Natural killer cell (primary cell): ENCODE data around the gene NUDT3. TPM values are rescaled to one million over a fixed set of nuclear protein-coding genes. Genes with fewer than 3 reads are reported as not detected.
A peak's percentile ranks its signal among the peaks of the same experiment; 100 is the strongest.

Experiments used
- ATAC-seq, 3 donors: fragments of 150-1000 bp in 2 of 3; fragments of 200-7000 bp in 1 of 3; cut with Tn5 transposase; 1 replicate in 1 of 3; 2 replicates in 2 of 3; pipeline ENCODE4 v1.10.0; 2021; ENCODE audit warnings: mild to moderate bottlenecking in 2 of 3, moderate library complexity in 2 of 3
- DNase-seq, 2 donors: peaks; one replicate each; pipeline versions ENCODE4 v3.0.0 to v3.0.0-alpha.2; 2013 to 2021; ENCODE audit warnings: mixed read lengths in 1 of 2
- H3K27ac ChIP-seq: one replicate; pipeline ENCODE4 v1.5.1; 2013; ENCODE audit warnings: mild to moderate bottlenecking, low read length
- H3K27me3 ChIP-seq: one replicate; pipeline ENCODE4 v1.6.1; 2013; ENCODE audit warnings: low read length; ENCODE audit not compliant: control insufficient read depth, insufficient read depth
- H3K36me3 ChIP-seq: one replicate; pipeline ENCODE4 v1.6.1; 2013; ENCODE audit warnings: low read length; ENCODE audit not compliant: control insufficient read depth, insufficient read depth
- H3K4me1 ChIP-seq: one replicate; pipeline ENCODE4 v1.6.1; 2013; ENCODE audit warnings: low read length; ENCODE audit not compliant: control insufficient read depth, insufficient read depth
- H3K4me3 ChIP-seq: one replicate; pipeline ENCODE4 v1.5.1; 2013; ENCODE audit warnings: low read length
- H3K9me3 ChIP-seq: one replicate; pipeline ENCODE4 v1.6.1; 2013; ENCODE audit warnings: low read length; ENCODE audit not compliant: control insufficient read depth, insufficient read depth
- H3K27ac Mint-ChIP-seq, 2 donors: one replicate each; pipeline ENCODE4 v1.8.0; 2022; ENCODE audit warnings: mild to moderate bottlenecking in 2 of 2, mixed read lengths in 2 of 2, moderate library complexity in 1 of 2
- H3K27me3 Mint-ChIP-seq, 2 donors: one replicate each; pipeline ENCODE4 v1.8.0; 2022; ENCODE audit warnings: low read depth in 2 of 2, mixed read lengths in 2 of 2
- H3K36me3 Mint-ChIP-seq: one replicate; pipeline ENCODE4 v1.8.0; 2022; ENCODE audit warnings: mixed read lengths
- H3K4me1 Mint-ChIP-seq, 2 donors: one replicate each; pipeline ENCODE4 v1.8.0; 2022; ENCODE audit warnings: mixed read lengths in 2 of 2
- H3K4me3 Mint-ChIP-seq: one replicate; pipeline ENCODE4 v1.8.0; 2022; ENCODE audit warnings: mild to moderate bottlenecking, moderate library complexity, mixed read lengths
- H3K9me3 Mint-ChIP-seq, 2 donors: one replicate each; pipeline ENCODE4 v1.8.0; 2022; ENCODE audit warnings: mixed read lengths in 2 of 2
- CTCF ChIP-seq: fragments of 200-600 bp; IDR thresholded peaks from one replicate; pipeline ENCODE4 v1.8.0; 2022; ENCODE audit warnings: antibody characterized with exemption
- WGBS: methylation state at CpG from one replicate; pipeline ENCODE4 v1.1.7; 2013; ENCODE audit warnings: missing lambda C conversion rate; ENCODE audit not compliant: insufficient coverage; 5-methylcytosine and 5-hydroxymethylcytosine counted together
- intact Hi-C: fragments of 100-400 bp; cut with micrococcal nuclease; formaldehyde crosslinking; loops from one replicate; pipeline ENCODE4 v1.14.2; 2022
- total RNA-seq, 4 donors: library from RNA; stranded (reverse); fragments of 120-200 nt in 1 of 4; gene quantifications; one replicate each; pipeline versions ENCODE4 v1.2.3 to v1.2.4, GENCODE V29; 2013 to 2022

Gene NUDT3
- total RNA-seq, 3 donors from 2014 or later (not counting 1 experiment from before 2014, with no cell fraction given): 22.0 to 26.3 (median 26.1) TPM

- peaks cover 51% of the 10 kb centered on the region for H3K36me3 ChIP-seq
- DNase-seq (no peak), ATAC-seq (no peak)
- Mint-ChIP-seq H3K27ac (no peak overlapping the region), H3K27me3 (no peaks in the 10 kb centered on the region), H3K9me3 (no peaks in the 10 kb centered on the region), H3K36me3 (peaks cover 3% of the 10 kb centered on the region), H3K4me3 (peak overlapping the region; percentile 17), H3K4me1 (peaks cover 18 to 36% of the 10 kb centered on the region in 2 donors)
- no peaks in the 10 kb centered on the region for H3K27me3 ChIP-seq
- no peak overlapping the region for H3K4me3 ChIP-seq
- H3K9me3 ChIP-seq: no peaks in the 10 kb centered on the region
- WGBS: 95% methylated on average over 5 of the region's 5 CpGs
- H3K4me1 ChIP-seq: peaks cover 24% of the 10 kb centered on the region
- intact Hi-C loops: no loop called here
- H3K27ac ChIP-seq: no peak overlapping the region
- no peak for TF ChIP-seq CTCF
Observed at GRCh38 chr6:34423254-34423653, 30.8 kb upstream of the NUDT3 start.

- H3K36me3 ChIP-seq: peaks cover 57% of the 10 kb centered on the region
- no peak for DNase-seq
- TF ChIP-seq CTCF: no peak
- H3K4me1 ChIP-seq: peaks cover under 1% of the 10 kb centered on the region
- Mint-ChIP-seq H3K4me1 (peaks cover 10 to 21% of the 10 kb centered on the region in 2 donors), H3K36me3 (peaks cover 10% of the 10 kb centered on the region), H3K27ac (peak overlapping the region; percentile 7 to 29), H3K4me3 (no peak overlapping the region), H3K9me3 (no peaks in the 10 kb centered on the region), H3K27me3 (no peaks in the 10 kb centered on the region)
- 91% methylated on average over 5 of the region's 5 CpGs for WGBS
- intact Hi-C loops: no loop called here
- no peak overlapping the region for H3K4me3 ChIP-seq
- no peak for ATAC-seq
- H3K27me3 ChIP-seq: no peaks in the 10 kb centered on the region
- H3K9me3 ChIP-seq: no peaks in the 10 kb centered on the region
- H3K27ac ChIP-seq: no peak overlapping the region
Observed at GRCh38 chr6:34418367-34418766, 25.9 kb upstream of the NUDT3 start.

GRCh38 chr6:34416877-34417371 is 24.5 kb upstream of the NUDT3 start:
- no peak overlapping the region for H3K27ac ChIP-seq
- H3K4me1 ChIP-seq: no peaks in the 10 kb centered on the region
- no peaks in the 10 kb centered on the region for H3K9me3 ChIP-seq
- WGBS: 90% methylated on average over 7 of the region's 7 CpGs
- Mint-ChIP-seq H3K27ac (peak overlapping the region in 1 of 2 donors; percentile 62), H3K4me1 (peaks cover 16 to 26% of the 10 kb centered on the region in 2 donors), H3K36me3 (peaks cover 10% of the 10 kb centered on the region), H3K9me3 (no peaks in the 10 kb centered on the region), H3K4me3 (no peak overlapping the region), H3K27me3 (no peaks in the 10 kb centered on the region)
- DNase-seq: no peak
- no peak for ATAC-seq
- TF ChIP-seq CTCF: no peak
- no peak overlapping the region for H3K4me3 ChIP-seq
- peaks cover 45% of the 10 kb centered on the region for H3K36me3 ChIP-seq
- no peaks in the 10 kb centered on the region for H3K27me3 ChIP-seq
- intact Hi-C loops: no loop called here
